Body of pancreas (tissue), 4 donors: Measurements from ENCODE around the gene TAPT1. TPM values are rescaled to one million over a fixed set of nuclear protein-coding genes. Genes with fewer than 3 reads are reported as not detected.

Source experiments
- ATAC-seq: fragments of 150-250 bp; one replicate; pipeline ENCODE4 v1.9.1; 2016
- DNase-seq, 4 donors: peaks; one replicate each; pipeline ENCODE4 v3.0.0-alpha.2; 2019
- H3K27ac ChIP-seq, 4 donors: fragments of 200-600 bp; sonication (generic); 1 replicate in 3 of 4; 2 replicates in 1 of 4; pipeline versions ENCODE4 v1.5.1 to v1.6.1; 2016 to 2019; ENCODE audit warnings: mild to moderate bottlenecking in 1 of 4, mixed read lengths in 1 of 4, moderate library complexity in 1 of 4
- H3K27me3 ChIP-seq, 2 donors: fragments of 200-600 bp; sonication (generic); one replicate each; pipeline ENCODE4 v1.6.0; 2016; ENCODE audit warnings: mild to moderate bottlenecking in 1 of 2
- H3K36me3 ChIP-seq, 2 donors: fragments of 200-600 bp; sonication (generic); replicated peaks in 1 of 2; 2 replicates each; pipeline ENCODE4 v1.5.1; 2016; ENCODE audit warnings: low read depth in 2 of 2; ENCODE audit not compliant: insufficient read depth in 1 of 2
- H3K4me1 ChIP-seq: fragments of 200-600 bp; sonication (generic); one replicate; pipeline ENCODE4 v1.6.0; 2016
- H3K4me3 ChIP-seq, 2 donors: fragments of 200-600 bp; sonication (generic); 1 replicate in 1 of 2; 2 replicates in 1 of 2; pipeline ENCODE4 v1.5.1; 2016 to 2019
- H3K9me3 ChIP-seq, 3 donors: fragments of 200-600 bp; sonication (generic); 1 replicate in 2 of 3; 2 replicates in 1 of 3; pipeline ENCODE4 v1.5.1; 2016
- POLR2A ChIP-seq, 3 donors: fragments of 450-650 bp; IDR thresholded peaks; one replicate each; pipeline ENCODE4 v1.6.1; 2016; ENCODE audit warnings: antibody characterized with exemption in 3 of 3, mild to moderate bottlenecking in 2 of 3
- WGBS, 2 donors: methylation state at CpG; one replicate each; pipeline ENCODE4 v1.1.5; 2017; 5-methylcytosine and 5-hydroxymethylcytosine counted together
- intact Hi-C: fragments of 100-400 bp; cut with DNase I; formaldehyde crosslinking; loops from one replicate; pipeline ENCODE4 v1.15.1; 2023
- total RNA-seq, 2 donors: library from RNA; depleted of rRNA; stranded (reverse); fragments of >200 nt; gene quantifications; one replicate each; pipeline ENCODE4 v1.1.0, GENCODE V29; 2016
- TF ChIP-seq, protein P1 (sequence below), 7 experiments: fragments of 450-650 bp in 4 of 7; fragments of 200-600 bp in 3 of 7; sonication (generic) in 3 of 7; IDR thresholded peaks; one replicate each; pipeline ENCODE4 v1.5.1; 2016 to 2019; ENCODE audit warnings: antibody characterized with exemption in 7 of 7

TAPT1 gene
- total RNA-seq, 2 donors from 2014 or later, result 26.4 to 30.9 TPM

GRCh38 chr4:16194214-16194613, 32.1 kb downstream of the TAPT1 start:
- no peak for ATAC-seq
- intact Hi-C loops, result no loop called here
- TF ChIP-seq POLR2A (IDR thresholded peaks at IDR 0.05), result no peak
- TF ChIP-seq, protein P1, sequence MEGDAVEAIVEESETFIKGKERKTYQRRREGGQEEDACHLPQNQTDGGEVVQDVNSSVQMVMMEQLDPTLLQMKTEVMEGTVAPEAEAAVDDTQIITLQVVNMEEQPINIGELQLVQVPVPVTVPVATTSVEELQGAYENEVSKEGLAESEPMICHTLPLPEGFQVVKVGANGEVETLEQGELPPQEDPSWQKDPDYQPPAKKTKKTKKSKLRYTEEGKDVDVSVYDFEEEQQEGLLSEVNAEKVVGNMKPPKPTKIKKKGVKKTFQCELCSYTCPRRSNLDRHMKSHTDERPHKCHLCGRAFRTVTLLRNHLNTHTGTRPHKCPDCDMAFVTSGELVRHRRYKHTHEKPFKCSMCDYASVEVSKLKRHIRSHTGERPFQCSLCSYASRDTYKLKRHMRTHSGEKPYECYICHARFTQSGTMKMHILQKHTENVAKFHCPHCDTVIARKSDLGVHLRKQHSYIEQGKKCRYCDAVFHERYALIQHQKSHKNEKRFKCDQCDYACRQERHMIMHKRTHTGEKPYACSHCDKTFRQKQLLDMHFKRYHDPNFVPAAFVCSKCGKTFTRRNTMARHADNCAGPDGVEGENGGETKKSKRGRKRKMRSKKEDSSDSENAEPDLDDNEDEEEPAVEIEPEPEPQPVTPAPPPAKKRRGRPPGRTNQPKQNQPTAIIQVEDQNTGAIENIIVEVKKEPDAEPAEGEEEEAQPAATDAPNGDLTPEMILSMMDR (IDR thresholded peaks at IDR 0.05), result no peak
- DNase-seq, result no peak
- Histone ChIP-seq H3K27me3 (no peaks in the 10 kb centered on the region), H3K9me3 (no peaks in the 10 kb centered on the region), H3K27ac (no peak overlapping the region), H3K4me3 (no peak overlapping the region), H3K36me3 (peaks cover 0 to 2% of the 10 kb centered on the region in 2 donors), H3K4me1 (peaks cover 15% of the 10 kb centered on the region)
- WGBS, 2 donors, result 65 to 66% methylated on average over 3 of the region's 3 CpGs

DNA sequence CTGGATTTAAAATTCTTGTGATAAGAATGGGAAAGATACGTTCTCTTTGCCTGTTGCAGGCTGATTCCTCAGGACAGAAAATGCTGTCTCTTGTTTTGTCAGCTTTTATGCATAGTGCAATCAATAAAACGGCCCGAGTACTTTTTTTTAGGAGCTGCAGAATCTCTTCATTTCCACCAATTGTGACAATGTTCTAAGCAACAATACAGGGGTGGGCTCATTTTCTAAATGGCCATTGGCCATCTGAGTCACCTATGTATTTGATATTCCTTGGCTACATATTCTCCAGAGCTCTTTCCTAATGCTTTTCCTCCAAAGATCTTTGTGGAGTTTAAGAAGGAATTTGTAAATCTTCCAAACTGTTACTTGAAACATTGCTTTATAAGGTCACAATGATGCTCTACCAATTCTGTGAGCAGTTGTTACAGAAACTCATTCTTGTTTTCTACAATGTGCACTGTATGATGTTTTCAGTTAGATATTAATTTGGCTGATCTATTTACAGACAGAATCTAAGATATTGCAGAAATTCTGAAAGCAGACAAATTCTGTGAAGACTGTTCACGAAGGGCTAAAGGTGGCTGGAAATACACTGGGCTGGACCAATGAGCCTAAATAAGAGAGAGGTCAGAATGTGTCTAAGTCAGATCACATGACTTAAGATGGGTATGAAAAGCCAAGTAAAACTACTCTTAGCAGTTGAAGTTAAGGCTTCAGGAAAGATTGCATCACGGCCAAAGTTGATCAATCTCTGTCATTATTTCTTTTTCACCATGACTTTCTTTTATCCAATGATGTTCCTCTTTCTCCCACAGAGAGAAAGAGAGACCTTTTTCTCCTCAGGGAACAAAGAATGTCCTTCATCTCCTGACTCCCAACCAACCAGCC, 33.4 kb downstream of the TAPT1 start:
- intact Hi-C loops, result no loop called here
- Histone ChIP-seq H3K9me3 (no peaks in the 10 kb centered on the region), H3K36me3 (peaks cover 0 to 2% of the 10 kb centered on the region in 2 donors), H3K4me1 (peaks cover 8% of the 10 kb centered on the region), H3K4me3 (no peak overlapping the region), H3K27ac (no peak overlapping the region), H3K27me3 (no peaks in the 10 kb centered on the region)
- ATAC-seq, result no peak
- WGBS, 2 donors, result 70 to 79% methylated on average over 5 of the region's 5 CpGs
- DNase-seq, result no peak
- no peak for TF ChIP-seq POLR2A (IDR thresholded peaks at IDR 0.05)
- TF ChIP-seq, protein P1 (IDR thresholded peaks at IDR 0.05), result no peak

DNA sequence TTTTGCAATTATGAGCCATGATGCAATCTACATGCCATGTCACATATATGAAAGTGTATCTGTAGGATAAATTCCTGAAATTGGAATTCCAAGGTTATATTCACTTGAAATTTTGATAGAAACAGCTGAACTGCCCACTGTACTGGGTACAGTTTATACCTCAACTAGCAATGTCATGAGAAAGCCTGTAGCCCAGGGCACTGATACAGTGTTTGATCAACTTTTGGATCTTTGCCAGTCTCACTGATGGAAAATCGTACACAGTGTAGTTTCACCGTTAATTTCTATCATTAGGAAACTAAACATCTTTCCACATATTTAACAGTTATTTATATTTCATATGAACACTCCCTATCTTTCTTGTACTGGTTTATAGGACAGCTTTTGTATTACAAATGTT, 34.2 kb downstream of the TAPT1 start:
- intact Hi-C loops, result no loop called here
- H3K9me3 ChIP-seq, result no peaks in the 10 kb centered on the region
- DNase-seq (no peak), ATAC-seq (no peak)
- no peak overlapping the region for H3K27ac ChIP-seq
- H3K36me3 ChIP-seq, result peaks cover 0 to 2% of the 10 kb centered on the region in 2 donors
- peaks cover 8% of the 10 kb centered on the region for H3K4me1 ChIP-seq
- H3K27me3 ChIP-seq, result no peaks in the 10 kb centered on the region
- TF ChIP-seq POLR2A (IDR thresholded peaks at IDR 0.05), result no peak
- TF ChIP-seq, protein P1 (IDR thresholded peaks at IDR 0.05), result no peak
- WGBS, 2 donors, result 2 to 8% methylated on average over 2 of the region's 2 CpGs
- H3K4me3 ChIP-seq, result no peak overlapping the region

DNA sequence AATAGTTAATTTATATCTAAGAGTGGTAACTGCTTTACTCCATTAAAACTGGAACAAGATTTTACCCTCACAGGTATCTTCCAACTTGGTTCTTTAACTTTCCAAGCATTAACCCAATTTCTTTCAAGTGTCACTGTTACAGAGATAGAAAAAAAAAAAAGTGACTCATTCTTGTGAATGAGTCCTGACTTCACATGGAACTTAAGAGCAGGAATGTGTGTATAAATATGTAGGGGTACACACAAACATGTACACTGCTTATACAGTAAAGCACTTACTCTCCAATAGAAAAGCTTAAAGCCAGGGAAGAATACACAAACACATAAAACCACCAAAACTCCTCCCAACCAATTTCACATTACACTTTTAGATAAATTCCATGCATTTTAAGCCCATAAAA, 38.8 kb downstream of the TAPT1 start:
- intact Hi-C loops, result no loop called here
- peaks cover 0 to 2% of the 10 kb centered on the region in 2 donors for H3K36me3 ChIP-seq
- no peak for TF ChIP-seq POLR2A (IDR thresholded peaks at IDR 0.05)
- TF ChIP-seq, protein P1 (IDR thresholded peaks at IDR 0.05), result no peak

DNA sequence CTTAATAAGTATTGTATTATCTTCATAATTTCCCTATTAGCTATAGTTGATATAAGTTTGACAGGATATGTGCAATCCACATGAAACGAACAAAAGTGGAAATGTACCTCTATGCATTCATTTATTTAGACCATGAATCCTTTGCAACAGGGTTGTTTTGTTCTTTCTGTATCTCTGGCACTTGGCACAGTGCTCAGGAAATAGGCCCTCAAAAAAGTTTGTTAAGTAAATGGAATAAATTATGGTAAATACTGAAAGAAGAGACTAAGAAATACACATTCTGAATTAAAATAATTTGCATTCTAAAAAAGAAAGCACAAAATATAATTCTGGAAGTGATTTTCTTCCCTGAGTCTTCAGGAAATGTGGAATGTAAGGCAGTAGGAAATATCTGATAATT, 39.3 kb downstream of the TAPT1 start:
- no peaks in the 10 kb centered on the region for H3K9me3 ChIP-seq
- DNase-seq (no peak), ATAC-seq (no peak)
- H3K27ac ChIP-seq, result no peak overlapping the region
- H3K4me1 ChIP-seq, result no peaks in the 10 kb centered on the region
- peaks cover 0 to 2% of the 10 kb centered on the region in 2 donors for H3K36me3 ChIP-seq
- H3K4me3 ChIP-seq, result no peak overlapping the region
- 69 to 92% methylated on average over 1 of the region's 1 CpG for WGBS, 2 donors
- no peaks in the 10 kb centered on the region for H3K27me3 ChIP-seq
- intact Hi-C loops, result no loop called here
- TF ChIP-seq POLR2A (IDR thresholded peaks at IDR 0.05), result no peak
- TF ChIP-seq, protein P1 (IDR thresholded peaks at IDR 0.05), result no peak

More for the DNA sequence above, 38.8 kb downstream of the TAPT1 start:
- H3K9me3 ChIP-seq, result no peaks in the 10 kb centered on the region
- no peaks in the 10 kb centered on the region for H3K27me3 ChIP-seq
- DNase-seq, result no peak
- no peak overlapping the region for H3K4me3 ChIP-seq
- ATAC-seq, result no peak
- no peak overlapping the region for H3K27ac ChIP-seq
- no peaks in the 10 kb centered on the region for H3K4me1 ChIP-seq
